Natural killer cell treated with Interleukin-12 subunit alpha and Interleukin-12 subunit beta and Interleukin-15 and Interleukin-18, amount 100 ng/mL, for 72 hours (primary cell): Measurements from ENCODE around the gene DPYSL3. TPM values are rescaled to one million over a fixed set of nuclear protein-coding genes. Genes with fewer than 3 reads are reported as not detected.

ENCODE experiments used
- ATAC-seq, 2 donors: fragments of 150-1000 bp; cut with Tn5 transposase in 1 of 2; sonication (Bioruptor Pico), chemical (Tn5 transposase) in 1 of 2; 2 replicates each; pipeline ENCODE4 v1.10.0; 2021
- DNase-seq: peaks from one replicate; pipeline ENCODE4 v3.0.0; 2022; ENCODE audit warnings: low spot score
- H3K27ac Mint-ChIP-seq, 2 donors: 1 replicate in 1 of 2; 2 replicates in 1 of 2; pipeline ENCODE4 v1.8.0; 2022; ENCODE audit warnings: mixed read lengths in 2 of 2, mild to moderate bottlenecking in 1 of 2, moderate library complexity in 1 of 2
- H3K27me3 Mint-ChIP-seq, 2 donors: 1 replicate in 1 of 2; 2 replicates in 1 of 2; pipeline ENCODE4 v1.8.0; 2022; ENCODE audit warnings: mixed read lengths in 2 of 2
- H3K36me3 Mint-ChIP-seq: one replicate; pipeline ENCODE4 v1.8.0; 2022; ENCODE audit warnings: mixed read lengths
- H3K4me1 Mint-ChIP-seq, 2 donors: 1 replicate in 1 of 2; 2 replicates in 1 of 2; pipeline ENCODE4 v1.8.0; 2022; ENCODE audit warnings: low read depth in 2 of 2, mixed read lengths in 2 of 2, mild to moderate bottlenecking in 1 of 2
- H3K4me3 Mint-ChIP-seq: one replicate; pipeline ENCODE4 v1.8.0; 2022; ENCODE audit warnings: mixed read lengths
- H3K9me3 Mint-ChIP-seq: 2 replicates; pipeline ENCODE4 v1.8.0; 2022; ENCODE audit warnings: mixed read lengths
- total RNA-seq, 2 donors: library from RNA; stranded (reverse); gene quantifications; one replicate each; pipeline ENCODE4 v1.2.3, GENCODE V29; 2022

The DPYSL3 gene
- total RNA-seq, 2 donors from 2014 or later = 0.07 TPM; not detected in 1

- no peaks in the 10 kb centered on the region for H3K9me3 Mint-ChIP-seq
- H3K36me3 Mint-ChIP-seq = no peaks in the 10 kb centered on the region
- no peak overlapping the region for H3K4me3 Mint-ChIP-seq
- H3K4me1 Mint-ChIP-seq = no peaks in the 10 kb centered on the region
- ATAC-seq (no peak), DNase-seq (no peak)
- H3K27ac Mint-ChIP-seq = no peak overlapping the region
- H3K27me3 Mint-ChIP-seq = peaks cover 3 to 22% of the 10 kb centered on the region in 2 donors
These were observed 100.9 kb downstream of the DPYSL3 start for GRCh38 chr5:147408980-147409379.

GRCh38 chr5:147407094-147407681 is 102.7 kb downstream of the DPYSL3 start:
- peaks cover under 1 to 11% of the 10 kb centered on the region in 2 donors for H3K27me3 Mint-ChIP-seq
- no peaks in the 10 kb centered on the region for H3K4me1 Mint-ChIP-seq
- H3K36me3 Mint-ChIP-seq = no peaks in the 10 kb centered on the region
- ATAC-seq = no peak
- no peak for DNase-seq
- no peak overlapping the region for H3K27ac Mint-ChIP-seq
- H3K9me3 Mint-ChIP-seq = no peaks in the 10 kb centered on the region
- H3K4me3 Mint-ChIP-seq = no peak overlapping the region

GRCh38 chr5:147406636-147407035 is 103.2 kb downstream of the DPYSL3 start:
- Mint-ChIP-seq H3K4me1 (no peaks in the 10 kb centered on the region), H3K27ac (no peak overlapping the region), H3K36me3 (no peaks in the 10 kb centered on the region), H3K4me3 (no peak overlapping the region), H3K27me3 (peaks cover 0 to 7% of the 10 kb centered on the region in 2 donors), H3K9me3 (no peaks in the 10 kb centered on the region)
- DNase-seq (no peak), ATAC-seq (no peak)

- Mint-ChIP-seq H3K9me3 (no peaks in the 10 kb centered on the region), H3K36me3 (no peaks in the 10 kb centered on the region), H3K4me3 (no peak overlapping the region), H3K4me1 (no peaks in the 10 kb centered on the region), H3K27ac (no peak overlapping the region), H3K27me3 (peaks cover 0 to 7% of the 10 kb centered on the region in 2 donors)
- DNase-seq (no peak), ATAC-seq (no peak)
These were observed 105.2 kb downstream of the DPYSL3 start for GRCh38 chr5:147404706-147405105.

- no peaks in the 10 kb centered on the region for H3K9me3 Mint-ChIP-seq
- no peak overlapping the region for H3K27ac Mint-ChIP-seq
- peaks cover 0 to 7% of the 10 kb centered on the region in 2 donors for H3K27me3 Mint-ChIP-seq
- peak in 1 of 2 donors; percentile 48 for ATAC-seq
- no peak overlapping the region for H3K4me3 Mint-ChIP-seq
- H3K4me1 Mint-ChIP-seq = no peaks in the 10 kb centered on the region
- H3K36me3 Mint-ChIP-seq = no peaks in the 10 kb centered on the region
- DNase-seq = no peak
These were observed 105.9 kb downstream of the DPYSL3 start for GRCh38 chr5:147403651-147404640.

- no peaks in the 10 kb centered on the region for H3K4me1 Mint-ChIP-seq
- no peak overlapping the region for H3K27ac Mint-ChIP-seq
- no peak overlapping the region for H3K4me3 Mint-ChIP-seq
- ATAC-seq (no peak), DNase-seq (no peak)
- no peaks in the 10 kb centered on the region for H3K9me3 Mint-ChIP-seq
- H3K36me3 Mint-ChIP-seq = no peaks in the 10 kb centered on the region
- peaks cover 0 to 3% of the 10 kb centered on the region in 2 donors for H3K27me3 Mint-ChIP-seq
These were observed 109.0 kb downstream of the DPYSL3 start for GRCh38 chr5:147400881-147401280.

GRCh38 chr5:147400126-147400809 is 109.6 kb downstream of the DPYSL3 start:
- no peak for DNase-seq
- H3K36me3 Mint-ChIP-seq = no peaks in the 10 kb centered on the region
- ATAC-seq = peak in 1 of 2 donors; percentile 52
- H3K9me3 Mint-ChIP-seq = no peaks in the 10 kb centered on the region
- peaks cover 0 to 8% of the 10 kb centered on the region in 2 donors for H3K27me3 Mint-ChIP-seq
- H3K4me3 Mint-ChIP-seq = no peak overlapping the region
- no peak overlapping the region for H3K27ac Mint-ChIP-seq
- no peaks in the 10 kb centered on the region for H3K4me1 Mint-ChIP-seq

GRCh38 chr5:147398860-147399259 is 111.0 kb downstream of the DPYSL3 start:
- ATAC-seq (no peak), DNase-seq (no peak)
- no peaks in the 10 kb centered on the region for H3K36me3 Mint-ChIP-seq
- no peak overlapping the region for H3K27ac Mint-ChIP-seq
- no peak overlapping the region for H3K4me3 Mint-ChIP-seq
- no peaks in the 10 kb centered on the region for H3K9me3 Mint-ChIP-seq
- peaks cover 0 to 10% of the 10 kb centered on the region in 2 donors for H3K27me3 Mint-ChIP-seq
- no peaks in the 10 kb centered on the region for H3K4me1 Mint-ChIP-seq

- Mint-ChIP-seq H3K36me3 (no peaks in the 10 kb centered on the region), H3K4me1 (no peaks in the 10 kb centered on the region), H3K27me3 (peaks cover 0 to 22% of the 10 kb centered on the region in 2 donors), H3K27ac (no peak overlapping the region), H3K9me3 (no peaks in the 10 kb centered on the region), H3K4me3 (no peak overlapping the region)
- DNase-seq (no peak), ATAC-seq (no peak)
These were observed 112.3 kb downstream of the DPYSL3 start for GRCh38 chr5:147397616-147398015.

GRCh38 chr5:147396070-147396823 is 113.6 kb downstream of the DPYSL3 start:
- H3K9me3 Mint-ChIP-seq = no peaks in the 10 kb centered on the region
- H3K27me3 Mint-ChIP-seq = peaks cover 0 to 28% of the 10 kb centered on the region in 2 donors
- ATAC-seq (peak; percentile 50), DNase-seq (no peak)
- no peaks in the 10 kb centered on the region for H3K36me3 Mint-ChIP-seq
- no peak overlapping the region for H3K27ac Mint-ChIP-seq
- no peaks in the 10 kb centered on the region for H3K4me1 Mint-ChIP-seq
- no peak overlapping the region for H3K4me3 Mint-ChIP-seq

GRCh38 chr5:147393874-147394672 is 115.8 kb downstream of the DPYSL3 start:
- peaks cover 3 to 35% of the 10 kb centered on the region in 2 donors for H3K27me3 Mint-ChIP-seq
- ATAC-seq = no peak
- no peaks in the 10 kb centered on the region for H3K4me1 Mint-ChIP-seq
- H3K4me3 Mint-ChIP-seq = no peak overlapping the region
- DNase-seq = no peak
- H3K9me3 Mint-ChIP-seq = no peaks in the 10 kb centered on the region
- no peak overlapping the region for H3K27ac Mint-ChIP-seq
- H3K36me3 Mint-ChIP-seq = no peaks in the 10 kb centered on the region

- Mint-ChIP-seq H3K27me3 (peaks cover 13 to 35% of the 10 kb centered on the region in 2 donors), H3K4me1 (no peaks in the 10 kb centered on the region), H3K9me3 (no peaks in the 10 kb centered on the region), H3K36me3 (no peaks in the 10 kb centered on the region), H3K27ac (no peak overlapping the region), H3K4me3 (no peak overlapping the region)
- no peak for DNase-seq
- ATAC-seq = no peak
These were observed 118.1 kb downstream of the DPYSL3 start for GRCh38 chr5:147391781-147392180.
